Cardiac fibroblast (primary cell): Measurements from ENCODE around the gene LRRC9.

Experiments used
- DNase-seq, 2 donors: peaks; one replicate each; pipeline versions ENCODE4 v3.0.0 to v3.0.0-alpha.2; 2010; ENCODE audit warnings: low read depth in 2 of 2
- H3K4me3 ChIP-seq, 2 donors: replicated peaks in 1 of 2; 1 replicate in 1 of 2; 2 replicates in 1 of 2; pipeline ENCODE4 v1.5.1; 2011; ENCODE audit warnings: low read depth in 2 of 2, low read length in 2 of 2, mild to moderate bottlenecking in 2 of 2, moderate library complexity in 1 of 2
- CTCF ChIP-seq: IDR thresholded peaks from one replicate; pipeline ENCODE4 v1.5.1; 2011; ENCODE audit warnings: low read depth, mild to moderate bottlenecking, low read length, inconsistent platforms

Gene LRRC9

GRCh38 chr14:60058087-60058486, 138.1 kb downstream of the LRRC9 start:
- no peak for DNase-seq
- H3K4me3 ChIP-seq, result no peak overlapping the region
- TF ChIP-seq CTCF, result no peak

- TF ChIP-seq CTCF, result no peak
- peak in 1 of 2 donors; percentile 42 for DNase-seq
- no peak overlapping the region for H3K4me3 ChIP-seq
These were observed 141.4 kb downstream of the LRRC9 start for GRCh38 chr14:60061371-60061770.

GRCh38 chr14:60064491-60065072, 144.6 kb downstream of the LRRC9 start:
- no peak overlapping the region for H3K4me3 ChIP-seq
- DNase-seq, result peak; percentile 64 to 67

GRCh38 chr14:60067882-60068281, 147.9 kb downstream of the LRRC9 start:
- no peak for DNase-seq
- H3K4me3 ChIP-seq, result no peak overlapping the region
- TF ChIP-seq CTCF, result no peak

More at GRCh38 chr14:60064491-60065072, 144.6 kb downstream of the LRRC9 start:
- TF ChIP-seq CTCF, result peak; percentile 62

GRCh38 chr14:60079723-60080122, 159.8 kb downstream of the LRRC9 start:
- no peak overlapping the region for H3K4me3 ChIP-seq
- no peak for DNase-seq
- TF ChIP-seq CTCF, result peak; percentile 33

- DNase-seq, result peak; percentile 72 to 79
- no peak for TF ChIP-seq CTCF
- no peak overlapping the region for H3K4me3 ChIP-seq
These were observed 165.1 kb downstream of the LRRC9 start for GRCh38 chr14:60085085-60085484.

GRCh38 chr14:60085693-60086092, 165.7 kb downstream of the LRRC9 start:
- H3K4me3 ChIP-seq, result no peak overlapping the region
- DNase-seq, result no peak
- TF ChIP-seq CTCF, result no peak
